ENCODE results near the gene TMEM87B.

DNA sequence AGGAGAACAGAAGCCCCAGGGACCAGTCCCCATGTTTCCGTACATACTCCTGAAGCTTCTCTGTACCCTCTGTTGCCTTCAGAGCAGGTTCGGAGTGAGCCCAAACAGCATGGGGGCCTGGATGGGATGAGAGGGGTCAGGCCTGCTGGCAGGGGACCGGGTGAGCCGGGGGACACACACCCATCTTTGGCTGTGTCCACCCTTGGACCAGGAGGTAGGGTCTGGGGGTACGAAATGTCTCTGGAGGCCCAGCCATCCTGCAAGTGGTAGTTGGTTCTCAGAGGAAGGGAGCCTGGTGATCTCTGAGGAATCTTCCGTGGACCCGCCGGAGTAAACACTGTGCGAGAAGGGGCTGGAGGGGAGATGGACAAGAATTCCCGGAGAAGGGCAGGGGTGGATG lies 98.4 kb downstream of the TMEM87B start:
- no peak for TF ChIP-seq EZH2 (IDR thresholded peaks at IDR 0.05; ENCODE audit: borderline replicate concordance, low read depth, low read length, poor library complexity, severe bottlenecking)
- TF ChIP-seq, protein P1, sequence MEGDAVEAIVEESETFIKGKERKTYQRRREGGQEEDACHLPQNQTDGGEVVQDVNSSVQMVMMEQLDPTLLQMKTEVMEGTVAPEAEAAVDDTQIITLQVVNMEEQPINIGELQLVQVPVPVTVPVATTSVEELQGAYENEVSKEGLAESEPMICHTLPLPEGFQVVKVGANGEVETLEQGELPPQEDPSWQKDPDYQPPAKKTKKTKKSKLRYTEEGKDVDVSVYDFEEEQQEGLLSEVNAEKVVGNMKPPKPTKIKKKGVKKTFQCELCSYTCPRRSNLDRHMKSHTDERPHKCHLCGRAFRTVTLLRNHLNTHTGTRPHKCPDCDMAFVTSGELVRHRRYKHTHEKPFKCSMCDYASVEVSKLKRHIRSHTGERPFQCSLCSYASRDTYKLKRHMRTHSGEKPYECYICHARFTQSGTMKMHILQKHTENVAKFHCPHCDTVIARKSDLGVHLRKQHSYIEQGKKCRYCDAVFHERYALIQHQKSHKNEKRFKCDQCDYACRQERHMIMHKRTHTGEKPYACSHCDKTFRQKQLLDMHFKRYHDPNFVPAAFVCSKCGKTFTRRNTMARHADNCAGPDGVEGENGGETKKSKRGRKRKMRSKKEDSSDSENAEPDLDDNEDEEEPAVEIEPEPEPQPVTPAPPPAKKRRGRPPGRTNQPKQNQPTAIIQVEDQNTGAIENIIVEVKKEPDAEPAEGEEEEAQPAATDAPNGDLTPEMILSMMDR (conservative IDR thresholded peaks at IDR 0.05; ENCODE audit: low read depth, low read length) = no peak

All from A673 (cell line).